ENCODE data around the gene KIF1B.

- TF ChIP-seq POLR2A (IDR thresholded peaks at IDR 0.05) (peak; percentile 64), CTCF (IDR thresholded peaks at IDR 0.05) (no peak)
These were observed 753 bp downstream of the KIF1B start for GRCh38 chr1:10210841-10211804.

Measured in right lobe of liver (tissue), 4 donors.